Superior temporal gyrus (tissue), 1 donor: Measurements from ENCODE around the gene SV2C.

Experiments
- DNase-seq: peaks from one replicate; pipeline ENCODE4 v3.0.0-alpha.2; 2016; ENCODE audit errors: extremely low spot score

Gene SV2C

DNA sequence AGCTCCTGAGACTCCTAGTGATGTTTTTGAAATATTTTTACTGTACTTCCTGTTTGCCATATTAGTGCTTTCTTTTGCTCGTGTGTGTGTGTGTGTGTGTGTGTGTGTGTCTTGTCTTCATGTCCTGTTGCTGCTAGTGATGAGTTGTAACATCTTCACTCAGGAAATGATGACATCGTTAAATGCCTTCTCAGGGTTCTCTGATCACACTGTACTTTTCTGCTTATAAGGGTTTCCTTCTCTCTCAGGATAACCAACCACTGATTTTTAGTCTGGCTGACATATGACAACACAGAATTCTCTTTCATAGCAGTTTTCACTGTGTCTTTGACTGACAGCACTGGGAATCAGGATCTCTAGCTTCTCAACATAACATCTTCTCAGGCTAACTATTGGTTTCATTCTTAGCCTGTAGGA is 16.1 kb downstream of the SV2C start:
- DNase-seq = no peak

DNA sequence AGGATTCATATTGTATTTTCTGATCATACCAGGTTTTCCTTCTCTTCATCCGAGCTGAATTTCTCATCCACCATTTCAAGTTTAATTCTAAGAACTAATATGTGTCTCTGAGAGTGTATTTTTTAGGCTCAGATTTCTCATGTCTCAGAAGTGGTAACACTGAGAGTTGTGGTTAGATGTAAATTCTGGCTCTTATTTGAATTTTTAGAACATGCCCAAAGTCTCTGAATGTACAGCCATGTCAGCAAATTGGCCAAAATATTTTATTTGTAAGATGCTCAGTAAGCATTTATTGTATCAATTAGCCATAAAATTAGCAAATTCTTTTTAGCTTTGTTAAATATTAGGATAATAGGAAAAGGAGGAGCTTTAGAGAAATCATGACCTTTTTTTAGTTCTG is 16.6 kb downstream of the SV2C start:
- no peak for DNase-seq

DNA sequence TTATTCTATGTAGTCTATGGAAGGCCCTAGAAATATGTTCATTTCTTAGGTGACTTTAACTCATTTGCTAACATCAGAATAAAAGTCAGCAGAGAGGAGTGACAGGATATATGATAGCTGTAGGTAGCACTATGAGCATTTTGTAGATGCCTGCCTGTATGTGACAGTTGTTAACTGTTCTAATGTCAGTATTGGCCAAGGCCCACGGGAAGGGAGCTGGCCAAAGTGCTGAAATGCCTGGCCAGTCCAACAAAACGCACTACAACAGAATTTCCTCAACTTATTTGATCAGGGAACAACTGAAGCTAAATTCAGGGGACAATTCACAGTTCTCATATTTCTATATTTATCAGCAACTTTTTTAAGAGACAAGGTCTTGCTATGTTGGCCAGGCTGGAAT is 20.8 kb downstream of the SV2C start:
- DNase-seq = no peak

DNA sequence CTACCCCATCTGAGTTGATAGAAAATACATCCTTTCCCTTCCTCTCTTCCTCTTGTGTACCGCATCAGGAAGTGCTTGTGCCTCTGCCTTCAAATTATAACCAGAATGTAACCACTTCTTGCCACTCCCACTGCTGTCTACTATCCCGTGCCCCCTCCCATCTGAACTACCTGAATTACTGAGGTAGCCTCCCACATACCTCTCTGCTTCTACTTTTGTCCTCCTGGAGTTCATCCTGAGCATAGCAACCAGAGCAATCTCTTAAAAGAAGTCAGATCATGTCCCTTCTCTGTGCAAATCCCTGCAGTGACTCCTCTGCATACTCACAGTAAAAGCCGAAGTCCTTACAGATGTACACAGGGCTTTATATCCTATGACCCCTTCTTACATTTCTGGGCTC is 23.0 kb downstream of the SV2C start:
- no peak for DNase-seq

DNA sequence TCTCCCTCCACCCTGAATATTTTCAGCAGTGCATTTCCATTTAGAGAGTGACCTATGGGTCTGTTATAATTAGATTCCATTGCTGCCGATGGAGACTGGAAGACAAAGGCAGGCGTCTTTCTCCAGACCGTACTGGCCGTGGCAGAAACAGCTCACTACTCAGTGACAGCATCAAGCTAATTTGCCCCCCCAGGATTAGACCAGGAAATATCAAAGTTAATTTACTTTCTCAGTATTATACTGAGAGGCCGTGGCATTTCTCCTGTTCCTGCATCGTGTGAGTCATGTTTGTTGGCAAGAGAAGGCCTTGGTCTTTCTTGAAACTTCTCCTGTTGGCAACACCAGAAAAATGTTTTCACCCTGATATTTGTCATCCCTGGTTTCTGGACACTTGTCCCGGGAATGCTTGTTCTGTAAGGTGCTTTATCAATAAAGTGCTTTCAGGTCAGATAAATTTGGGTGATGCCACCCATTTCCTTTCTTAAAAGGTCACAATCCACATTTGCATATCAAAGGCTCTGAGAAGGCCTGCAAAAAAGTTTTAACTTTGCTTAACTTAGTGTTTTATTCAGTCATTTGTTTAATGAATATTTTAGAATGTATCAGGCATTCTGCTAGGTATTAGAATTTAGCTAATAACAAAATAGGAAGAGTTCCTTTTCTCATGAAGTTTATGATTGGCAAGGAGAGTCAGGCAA is 28.4 kb downstream of the SV2C start:
- DNase-seq = no peak

DNA sequence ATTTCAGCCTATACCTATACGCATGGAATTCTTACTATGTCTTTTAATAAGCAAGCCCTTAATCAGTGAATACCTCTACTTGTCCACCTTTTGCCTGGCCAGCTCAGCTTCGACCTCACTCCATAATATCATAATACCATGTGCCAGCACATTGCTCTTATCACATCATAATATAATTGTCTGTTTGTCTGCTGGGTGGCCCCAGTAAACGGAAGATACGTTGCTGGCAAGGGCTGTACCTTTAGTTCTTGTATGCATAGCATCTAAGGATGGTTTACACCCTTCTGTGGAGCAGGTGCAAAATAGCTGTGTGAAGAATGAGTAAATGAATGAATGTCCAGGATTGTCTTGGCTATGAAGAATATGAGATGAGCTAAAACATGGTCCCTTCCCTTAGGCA is 29.9 kb downstream of the SV2C start:
- DNase-seq = no peak

DNA sequence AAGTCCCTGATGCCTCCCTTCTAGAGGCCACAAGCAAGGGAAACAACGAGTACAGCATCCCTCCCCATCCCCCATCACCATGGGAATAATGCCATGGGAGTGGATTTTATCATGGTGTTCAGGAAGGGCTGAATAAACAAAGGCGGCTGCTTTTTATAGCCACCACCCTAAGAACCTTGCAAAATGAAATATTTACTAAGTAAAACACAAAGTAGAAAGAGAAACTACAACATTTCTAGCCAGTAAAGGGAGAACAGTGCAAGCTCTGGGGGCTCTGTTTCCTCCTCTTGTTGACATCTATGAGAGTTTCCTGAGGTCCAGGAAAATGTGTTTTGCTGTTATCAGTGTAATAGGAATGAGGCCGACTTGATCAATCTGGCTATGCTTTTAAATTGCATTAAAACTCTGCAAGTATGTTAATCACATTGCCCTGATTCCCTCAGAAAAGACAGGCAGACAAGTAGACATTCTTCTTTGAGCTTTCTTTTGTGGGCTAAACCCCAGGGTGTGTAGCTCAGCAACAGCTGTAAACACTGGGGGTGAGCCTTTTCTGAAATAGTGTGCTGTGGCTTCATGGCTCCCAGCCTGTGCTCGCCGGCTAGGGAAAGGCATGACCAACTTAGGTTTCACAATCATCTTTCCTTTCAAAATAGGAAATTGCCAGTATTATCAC is 31.1 kb downstream of the SV2C start:
- DNase-seq = no peak

DNA sequence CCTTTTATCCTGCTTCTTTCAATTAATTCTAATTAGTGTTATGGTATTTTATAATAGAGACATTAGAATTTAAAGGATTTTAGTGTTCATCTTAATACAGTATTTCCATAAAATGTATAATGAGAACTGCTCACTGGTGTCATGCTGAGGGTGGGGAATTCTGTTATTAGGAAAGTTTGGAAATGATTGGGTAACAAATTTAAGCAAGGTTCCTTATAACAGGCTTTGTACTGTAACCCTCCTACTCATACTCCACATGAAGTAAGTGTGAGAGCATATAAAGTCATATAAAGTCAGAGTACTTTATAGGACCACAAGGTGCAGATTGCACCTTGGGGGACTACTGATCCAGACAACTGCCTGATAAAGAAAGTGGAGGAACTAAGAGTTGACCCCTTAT is 42.2 kb downstream of the SV2C start:
- no peak for DNase-seq

DNA sequence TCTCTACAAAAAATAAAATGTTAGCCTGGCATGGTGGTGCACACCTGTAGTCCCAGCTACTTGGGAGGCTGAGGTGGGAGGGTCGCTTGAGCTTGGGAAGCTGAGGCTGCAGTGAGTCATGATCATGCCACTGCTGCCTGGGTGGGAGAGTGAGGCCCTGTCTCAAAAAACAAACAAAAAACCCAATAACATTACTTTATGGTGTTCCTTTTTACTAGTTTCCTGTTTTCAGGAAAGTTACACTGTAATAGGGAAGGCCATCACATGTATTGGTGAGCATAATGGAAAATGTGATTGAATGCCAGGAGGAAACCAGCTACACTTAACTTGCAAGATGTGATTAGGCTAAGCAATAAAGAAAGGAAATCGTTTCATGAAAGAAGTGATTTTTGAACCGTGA is 42.7 kb downstream of the SV2C start:
- no peak for DNase-seq

DNA sequence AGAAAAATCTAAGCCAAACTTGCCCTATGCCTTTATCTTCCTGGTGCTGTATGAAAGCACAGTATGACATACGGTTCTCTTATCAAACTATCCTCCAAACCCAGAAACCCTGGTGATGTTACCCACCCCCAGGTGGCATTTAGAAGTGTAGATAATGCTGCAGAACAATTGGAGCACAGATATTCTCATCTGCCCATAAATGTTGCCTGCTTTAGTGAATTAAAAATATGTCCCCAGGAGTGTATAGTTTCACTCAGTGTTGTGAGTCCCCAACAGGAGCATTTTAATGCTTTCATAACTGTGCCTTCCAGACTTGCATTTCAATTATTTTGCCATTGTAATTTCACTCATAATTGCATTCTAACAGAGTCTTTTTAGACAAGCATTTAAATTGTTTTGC is 50.8 kb downstream of the SV2C start:
- no peak for DNase-seq

DNA sequence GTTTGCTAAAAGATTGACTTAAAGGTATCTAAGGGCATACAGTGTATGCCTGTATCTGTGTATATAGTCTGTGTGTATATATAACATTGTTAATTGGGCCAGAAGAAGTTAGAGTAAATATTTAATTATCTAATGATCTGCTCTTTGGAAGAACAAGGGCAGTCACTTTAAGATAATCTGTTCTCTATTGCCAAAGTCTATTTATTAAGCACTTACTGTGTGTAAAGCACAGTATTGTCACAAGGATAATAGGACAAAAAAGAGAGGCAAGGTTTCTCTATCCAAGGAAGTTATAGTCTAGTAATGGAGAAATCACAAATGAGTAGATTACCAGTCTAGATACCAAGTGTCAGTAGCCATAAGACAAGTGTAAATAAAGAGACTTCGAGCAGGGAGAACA is 51.5 kb downstream of the SV2C start:
- no peak for DNase-seq

DNA sequence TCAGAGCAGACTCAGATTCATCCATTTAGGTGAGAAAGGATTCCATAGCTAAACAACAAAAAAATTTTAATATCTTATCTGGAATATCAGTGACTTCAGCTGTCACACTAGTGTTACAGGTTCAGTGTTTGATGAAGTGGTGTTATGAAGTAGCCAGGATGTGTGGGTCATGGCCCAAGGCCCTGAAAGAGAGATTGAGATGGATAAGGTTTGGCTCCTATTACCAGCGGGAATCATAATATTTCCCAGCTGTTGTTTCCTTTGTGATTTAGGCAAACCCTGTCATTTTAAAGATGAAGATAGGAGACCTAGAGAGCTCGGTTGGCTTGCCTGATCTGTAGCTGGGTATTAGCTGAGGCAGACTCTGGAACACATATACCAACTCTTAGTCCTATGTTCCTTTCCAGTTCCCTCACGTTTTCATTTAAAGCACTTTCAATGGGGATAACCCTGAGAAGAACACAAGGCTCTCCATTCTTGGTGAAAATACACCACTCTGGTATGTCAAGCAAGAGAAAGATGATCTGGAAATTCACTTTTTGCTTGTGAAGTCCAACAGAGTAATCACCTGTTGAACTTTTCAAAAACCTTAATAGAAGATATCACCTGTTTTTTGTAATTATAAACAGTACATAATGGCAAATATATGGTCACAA is 54.8 kb downstream of the SV2C start:
- no peak for DNase-seq

DNA sequence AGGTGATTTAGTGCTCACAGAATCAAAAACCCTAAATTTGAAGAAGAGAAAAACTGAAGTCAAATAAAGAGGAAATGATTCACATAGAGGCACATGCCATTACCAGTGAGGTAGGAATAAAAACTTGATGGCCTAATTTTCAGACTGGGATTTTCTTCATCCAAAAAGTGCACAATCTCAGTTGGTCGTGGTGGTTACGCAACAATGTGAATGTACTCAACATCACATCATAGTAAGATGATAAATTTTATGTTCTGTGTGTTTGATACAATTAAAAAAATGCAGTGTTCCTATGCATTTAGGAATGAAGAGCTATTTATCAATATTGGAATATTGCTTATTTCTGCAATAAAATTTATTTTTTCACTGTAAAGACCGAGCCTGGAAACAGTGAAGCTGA is 60.7 kb downstream of the SV2C start:
- no peak for DNase-seq

DNA sequence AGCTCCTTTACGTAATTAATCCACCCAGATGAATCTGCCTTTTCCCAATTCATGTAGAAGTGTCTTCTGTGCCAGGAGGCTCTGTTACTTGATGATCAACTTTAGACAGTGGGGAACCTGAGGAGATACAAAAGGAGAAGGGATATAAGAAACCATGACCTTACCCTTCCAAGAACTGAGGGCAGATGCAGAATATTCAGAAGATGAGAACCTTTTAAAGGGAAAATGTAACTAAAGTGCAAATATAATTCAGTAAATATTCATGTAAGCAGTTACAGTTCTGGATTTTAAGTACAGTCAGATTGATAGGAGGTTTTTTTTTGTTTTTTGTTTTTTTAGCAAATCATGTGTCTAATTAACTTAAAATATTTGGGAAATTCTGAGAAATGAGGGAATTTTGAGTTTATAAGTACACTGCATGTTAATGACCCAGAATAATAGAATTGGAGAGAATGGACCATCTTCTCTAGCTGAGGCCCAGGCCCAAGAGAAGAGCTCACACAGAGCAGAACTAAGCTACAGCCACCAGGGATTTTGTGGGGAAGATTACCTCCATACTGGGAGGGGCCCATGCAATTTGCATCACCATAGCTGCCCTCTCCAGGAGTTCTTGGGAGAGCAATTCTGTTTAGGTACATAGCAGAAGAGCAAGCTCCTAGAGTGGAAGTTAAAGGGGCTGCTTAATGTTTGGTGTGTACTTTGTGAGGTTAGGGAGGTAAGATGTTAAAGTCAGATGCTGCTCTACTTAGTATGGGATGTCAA is 61.5 kb downstream of the SV2C start:
- DNase-seq = no peak

DNA sequence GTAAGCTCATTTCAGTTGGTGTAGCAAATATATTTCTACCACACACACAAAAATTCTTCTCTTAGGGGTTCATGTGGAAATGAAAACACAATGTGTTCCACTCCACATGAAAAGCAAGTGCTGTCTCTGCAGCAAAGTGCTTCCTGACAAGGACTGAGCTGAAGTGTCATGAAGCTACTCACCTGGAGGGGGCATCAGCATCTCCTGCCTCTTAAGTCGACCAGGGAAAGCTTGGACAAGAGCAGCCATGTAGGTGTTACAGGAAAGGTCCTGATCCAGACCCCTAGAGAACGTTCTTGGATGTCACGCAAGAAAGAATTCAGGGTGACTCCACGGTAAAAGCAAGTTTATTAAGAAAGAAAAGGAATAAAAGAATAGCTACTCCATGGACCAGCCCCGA is 62.8 kb downstream of the SV2C start:
- DNase-seq = no peak

DNA sequence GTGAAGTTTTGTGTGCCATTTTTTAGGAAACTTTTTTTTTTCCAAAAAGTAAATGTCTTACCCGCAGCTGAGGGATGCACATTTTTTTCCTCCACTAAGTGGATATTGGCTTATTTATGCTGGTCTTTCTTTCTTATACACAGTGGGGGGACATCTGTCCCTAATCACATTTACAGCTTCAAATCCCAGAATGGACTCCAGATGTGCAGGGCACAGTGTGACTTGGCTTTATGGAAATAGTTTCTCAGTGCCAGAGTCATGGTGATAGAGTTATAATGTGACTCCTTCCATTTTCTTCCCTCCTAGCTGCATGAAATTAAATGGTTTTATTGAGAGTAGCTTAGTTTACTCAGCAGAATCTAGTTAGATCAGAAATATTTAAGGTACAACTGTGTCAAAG is 66.5 kb downstream of the SV2C start:
- DNase-seq = no peak

DNA sequence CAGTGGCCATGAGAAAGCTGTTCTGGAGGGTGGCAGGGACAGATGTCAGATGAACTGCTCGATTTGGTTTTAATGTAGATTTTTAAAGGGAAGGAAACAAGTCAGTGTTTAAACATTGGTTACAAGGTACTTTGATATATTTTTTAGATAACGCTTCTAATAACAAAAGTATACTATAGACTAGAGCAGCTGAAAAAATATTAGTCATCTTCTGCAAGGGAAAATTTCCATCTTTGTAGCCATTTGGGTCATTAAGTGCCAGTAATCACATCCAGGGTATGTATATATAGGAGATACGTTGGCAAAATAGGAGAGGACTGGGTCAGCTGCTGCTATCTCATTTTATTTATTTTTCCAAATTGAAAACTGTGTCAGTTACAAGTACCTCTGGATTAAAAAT is 69.0 kb downstream of the SV2C start:
- DNase-seq = no peak

DNA sequence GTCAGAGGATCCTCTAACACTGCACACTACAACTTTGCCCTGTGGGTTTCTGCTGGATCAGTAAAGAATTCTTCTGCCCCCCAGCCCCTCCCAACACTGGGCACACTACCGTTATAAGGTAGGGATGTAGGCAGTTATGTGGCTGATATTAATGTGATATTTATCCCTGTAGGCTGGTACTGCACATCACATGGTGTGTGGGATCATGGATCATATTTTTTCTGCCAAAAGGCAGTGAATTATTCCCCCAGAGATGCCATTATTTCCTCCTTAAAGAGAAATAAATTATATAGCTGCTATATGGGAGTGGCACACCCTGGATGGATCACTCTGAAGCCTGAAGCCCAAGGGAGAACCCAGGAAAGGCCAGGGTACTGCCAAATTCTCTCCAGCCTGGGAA is 69.5 kb downstream of the SV2C start:
- no peak for DNase-seq

DNA sequence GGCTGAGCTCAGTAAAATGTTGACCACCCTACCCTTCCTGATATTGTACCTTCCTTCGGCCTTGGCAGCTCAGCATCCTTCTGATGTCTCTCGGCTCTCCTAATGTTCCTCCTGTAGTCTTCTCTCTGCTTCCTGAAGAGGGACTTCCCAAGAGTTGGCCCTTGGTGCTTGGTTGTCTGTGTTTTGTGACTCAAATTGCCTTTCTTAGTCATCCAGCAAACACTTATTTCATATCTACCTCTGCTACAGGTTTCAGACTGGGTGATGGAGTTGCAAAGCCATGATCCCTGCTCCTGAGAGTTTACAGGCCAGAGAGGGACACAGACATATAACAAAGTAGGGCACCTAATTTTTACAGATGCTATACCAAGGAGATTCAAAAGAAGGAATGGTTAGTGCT is 70.1 kb downstream of the SV2C start:
- no peak for DNase-seq

DNA sequence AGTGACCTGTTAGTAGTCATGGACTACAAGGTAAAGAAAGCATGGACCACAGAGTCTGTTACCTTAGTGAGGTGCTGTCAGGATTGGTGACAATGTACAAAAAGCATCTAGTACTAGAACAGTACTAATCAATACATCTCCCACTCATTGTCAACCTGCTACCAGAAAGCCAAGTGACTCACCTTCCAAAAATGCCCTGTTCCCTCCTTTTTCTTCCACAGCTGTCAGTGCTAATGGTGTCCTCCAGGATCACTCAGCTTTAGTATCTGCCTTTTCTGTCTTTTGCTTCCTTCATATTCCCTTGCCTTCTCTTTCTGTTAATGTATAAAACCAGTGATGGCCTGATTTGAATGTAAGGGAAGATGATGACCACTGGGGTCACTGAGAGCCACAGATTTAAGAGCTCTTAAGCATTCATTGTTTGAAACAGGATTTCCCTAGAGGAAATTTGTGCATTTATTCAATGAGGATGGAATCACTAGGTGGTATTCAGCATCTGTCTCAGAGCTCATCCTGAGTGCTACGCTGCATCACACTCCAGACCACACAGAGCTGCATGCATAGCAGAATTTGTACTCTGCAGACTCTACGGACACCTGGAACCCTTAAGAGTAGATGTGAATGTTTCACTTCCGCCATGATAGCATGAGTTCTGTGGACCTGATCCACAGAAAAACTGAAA is 71.0 kb downstream of the SV2C start:
- no peak for DNase-seq

DNA sequence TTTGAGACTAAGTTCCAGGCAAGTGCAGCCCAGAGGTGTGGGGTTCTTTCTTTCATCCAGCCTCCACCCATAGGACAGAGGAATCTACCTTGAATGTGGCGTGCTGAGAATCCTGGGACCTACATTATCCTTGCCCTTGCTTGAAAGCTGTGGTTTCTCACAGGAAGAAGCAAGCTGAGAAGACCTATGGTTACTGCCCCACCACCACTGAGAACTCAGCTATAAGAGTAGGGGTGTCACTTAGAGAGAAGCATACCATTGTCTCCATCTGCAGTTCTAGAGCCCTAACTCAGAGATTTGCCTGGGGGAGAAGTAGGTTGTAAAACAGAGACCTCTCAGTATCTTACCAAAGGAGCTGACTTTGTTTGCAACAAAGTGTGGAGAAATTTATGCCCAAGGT is 72.4 kb downstream of the SV2C start:
- DNase-seq = no peak

DNA sequence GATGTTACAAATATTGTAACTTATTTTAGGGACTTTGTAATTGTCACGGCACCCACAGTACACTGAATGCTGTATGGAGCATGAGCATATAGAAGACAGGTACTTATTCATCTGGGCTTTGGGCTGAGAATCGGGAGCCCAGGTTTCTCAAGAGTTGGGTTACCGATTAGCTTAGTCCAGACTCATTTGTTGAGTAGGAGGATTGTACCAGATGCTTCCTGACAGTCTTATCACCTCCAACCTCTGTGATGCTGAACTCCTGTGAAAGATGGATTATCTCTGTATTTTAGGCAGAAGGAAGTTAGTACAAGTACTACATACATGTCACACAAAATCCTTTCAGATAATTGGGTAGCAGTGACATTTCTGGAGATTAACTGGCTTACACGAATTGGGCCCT is 79.2 kb downstream of the SV2C start:
- DNase-seq = no peak
